HEK293 (cell line): Measurements from ENCODE around the gene RACK1.

Source experiments
- CTCF ChIA-PET: fragments of 350-600 bp; formaldehyde crosslinking; extraction: SDS; loops from one replicate; lab custom pipeline; 2021; ENCODE audit warnings: antibody characterized with exemption; lab: Yijun Ruan, JAX
- POLR2A ChIA-PET: fragments of 300-600 bp; formaldehyde crosslinking; extraction: SDS; loops from one replicate; lab custom pipeline; 2020; ENCODE audit warnings: antibody characterized with exemption, inconsistent platforms; lab: Yijun Ruan, JAX
- H3K27ac ChIP-seq: fragments of 200-500 bp; sonication (Bioruptor generic); 2 replicates; pipeline ENCODE4 v1.5.1; 2014; ENCODE audit warnings: low read depth, low read length, control low read depth, inconsistent platforms; ENCODE audit errors: extremely low read depth
- H3K36me3 ChIP-seq, 2 experiments: fragments of 200-500 bp in 1 of 2; sonication (Bioruptor generic) in 1 of 2; 1 replicate in 1 of 2; 2 replicates in 1 of 2; pipeline ENCODE4 v1.5.1; 2014 to 2017; ENCODE audit warnings: inconsistent platforms in 2 of 2, low read length in 2 of 2; ENCODE audit not compliant: control insufficient read depth in 2 of 2, insufficient read depth in 1 of 2
- H3K4me1 ChIP-seq: fragments of 200-500 bp; sonication (Bioruptor generic); 2 replicates; pipeline ENCODE4 v1.5.1; 2014; ENCODE audit warnings: mild to moderate bottlenecking, low read length, inconsistent platforms; ENCODE audit not compliant: control insufficient read depth, insufficient read depth
- H3K4me3 ChIP-seq: 2 replicates; pipeline ENCODE4 v1.5.1; 2011; ENCODE audit warnings: low read depth, mild to moderate bottlenecking, control low read depth, low read length, moderate library complexity
- H3K9me3 ChIP-seq: fragments of 200-500 bp; sonication (Bioruptor generic); 2 replicates; pipeline ENCODE4 v1.5.1; 2014; ENCODE audit warnings: low read depth, low read length, inconsistent platforms; ENCODE audit not compliant: control insufficient read depth, insufficient read depth
- CTCF ChIP-seq: fragments of 450-650 bp; formaldehyde crosslinking; IDR thresholded peaks from 2 replicates; pipeline ENCODE4 v1.5.1; 2016; ENCODE audit warnings: missing biosample characterization, missing genetic modification characterization
- PRDM1 ChIP-seq: fragments of 450-650 bp; formaldehyde crosslinking; IDR thresholded peaks from 2 replicates; pipeline ENCODE4; 2016; ENCODE audit warnings: missing biosample characterization, missing genetic modification characterization
- SETDB1 ChIP-seq: IDR thresholded peaks from one replicate; pipeline ENCODE4 v1.6.1; 2017; ENCODE audit warnings: mild to moderate bottlenecking, low read length, moderate library complexity, mixed read lengths; ENCODE audit not compliant: insufficient read length
- ZBTB17 ChIP-seq: fragments of 450-650 bp; formaldehyde crosslinking; IDR thresholded peaks from 2 replicates; pipeline ENCODE4 v1.5.1; 2016; ENCODE audit warnings: missing biosample characterization, missing genetic modification characterization
- ZBTB44 ChIP-seq: fragments of 450-650 bp; IDR thresholded peaks from 2 replicates; pipeline ENCODE4 v1.5.1; 2018; ENCODE audit warnings: missing biosample characterization, mild to moderate bottlenecking, missing genetic modification characterization
- ZBTB48 ChIP-seq: fragments of 450-650 bp; formaldehyde crosslinking; IDR thresholded peaks from 2 replicates; pipeline ENCODE4 v1.5.1; 2016; ENCODE audit warnings: missing biosample characterization, missing genetic modification characterization
- ZFP41 ChIP-seq: fragments of 450-650 bp; formaldehyde crosslinking; IDR thresholded peaks from 2 replicates; pipeline ENCODE4 v1.5.1; 2016; ENCODE audit warnings: missing biosample characterization, missing genetic modification characterization, borderline replicate concordance
- ZFP69B ChIP-seq: fragments of 450-650 bp; formaldehyde crosslinking; IDR thresholded peaks from 2 replicates; pipeline ENCODE4 v1.5.1; 2016; ENCODE audit warnings: missing biosample characterization, missing genetic modification characterization
- ZNF155 ChIP-seq: fragments of 450-650 bp; formaldehyde crosslinking; IDR thresholded peaks from 2 replicates; pipeline ENCODE4 v1.5.1; 2016; ENCODE audit warnings: missing biosample characterization, missing genetic modification characterization
- ZNF16 ChIP-seq: fragments of 450-650 bp; formaldehyde crosslinking; IDR thresholded peaks from 2 replicates; pipeline ENCODE4 v1.5.1; 2016; ENCODE audit warnings: low read depth, missing biosample characterization, missing genetic modification characterization
- ZNF211 ChIP-seq: fragments of 450-650 bp; formaldehyde crosslinking; IDR thresholded peaks from 2 replicates; pipeline ENCODE4 v1.5.1; 2016; ENCODE audit warnings: low read depth, missing biosample characterization, missing genetic modification characterization
- ZNF266 ChIP-seq: fragments of 450-650 bp; formaldehyde crosslinking; IDR thresholded peaks from 2 replicates; pipeline ENCODE4 v1.5.1; 2016; ENCODE audit warnings: missing biosample characterization, missing genetic modification characterization, low read depth
- ZNF37A ChIP-seq: fragments of 450-650 bp; IDR thresholded peaks from 2 replicates; pipeline ENCODE4 v1.5.1; 2018; ENCODE audit warnings: missing biosample characterization, missing genetic modification characterization
- ZNF423 ChIP-seq: fragments of 450-650 bp; formaldehyde crosslinking; IDR thresholded peaks from 2 replicates; pipeline ENCODE4 v1.5.1; 2016; ENCODE audit warnings: missing biosample characterization, missing genetic modification characterization
- ZNF426 ChIP-seq: fragments of 450-650 bp; formaldehyde crosslinking; IDR thresholded peaks from 2 replicates; pipeline ENCODE4 v1.5.1; 2017; ENCODE audit warnings: missing biosample characterization, missing genetic modification characterization, mild to moderate bottlenecking, inconsistent platforms, moderate library complexity
- ZNF510 ChIP-seq: fragments of 450-650 bp; formaldehyde crosslinking; IDR thresholded peaks from 2 replicates; pipeline ENCODE4 v1.5.1; 2018; ENCODE audit warnings: mild to moderate bottlenecking, missing genetic modification characterization, missing biosample characterization; ENCODE audit not compliant: insufficient replicate concordance
- ZNF514 ChIP-seq: fragments of 450-650 bp; formaldehyde crosslinking; IDR thresholded peaks from 2 replicates; pipeline ENCODE4 v1.5.1; 2016; ENCODE audit warnings: missing biosample characterization, missing genetic modification characterization
- ZNF677 ChIP-seq: fragments of 450-650 bp; IDR thresholded peaks from 2 replicates; pipeline ENCODE4 v1.5.0; 2018; ENCODE audit warnings: missing biosample characterization, mild to moderate bottlenecking, missing genetic modification characterization, moderate library complexity
- ZNF704 ChIP-seq: fragments of 450-650 bp; formaldehyde crosslinking; IDR thresholded peaks from 2 replicates; pipeline ENCODE4 v1.5.1; 2016; ENCODE audit warnings: missing biosample characterization, missing genetic modification characterization
- ZNF776 ChIP-seq: fragments of 450-650 bp; formaldehyde crosslinking; IDR thresholded peaks from 2 replicates; pipeline ENCODE4 v1.5.0; 2017; ENCODE audit warnings: missing biosample characterization, missing genetic modification characterization, borderline replicate concordance
- ZNF785 ChIP-seq: fragments of 450-650 bp; formaldehyde crosslinking; IDR thresholded peaks from 2 replicates; pipeline ENCODE4 v1.5.1; 2016; ENCODE audit warnings: missing biosample characterization, missing genetic modification characterization
- ZNF792 ChIP-seq: fragments of 450-650 bp; formaldehyde crosslinking; IDR thresholded peaks from 2 replicates; pipeline ENCODE4 v1.5.1; 2016; ENCODE audit warnings: missing biosample characterization, missing genetic modification characterization

RACK1 gene

GRCh38 chr5:181200816-181201215, 42.9 kb downstream of the RACK1 start:
- ChIA-PET CTCF (interaction anchor here (0.6 kb wide), 1 partner anchor 16 kb away, joined by 3 read pairs; no protein-coding TSS in a partner anchor), POLR2A (interaction anchor here (2.2 kb wide), 1 partner anchor 9 kb away, joined by 7 read pairs; no protein-coding TSS in a partner anchor)
- H3K9me3 ChIP-seq, result no peaks in the 10 kb centered on the region
- no peak overlapping the region for H3K27ac ChIP-seq
- no peaks in the 10 kb centered on the region for H3K36me3 ChIP-seq
- H3K4me3 ChIP-seq, result no peak overlapping the region
- H3K4me1 ChIP-seq, result no peaks in the 10 kb centered on the region
- TF ChIP-seq ZBTB17 (no peak), ZFP41 (tag by site-specific recombination) (no peak), ZNF16 (tag by site-specific recombination) (no peak), ZNF776 (tag by site-specific recombination) (no peak), PRDM1 (tag by site-specific recombination) (no peak), ZFP69B (no peak), SETDB1 (no peak), ZNF37A (tag by site-specific recombination) (no peak), ZNF266 (tag by site-specific recombination) (no peak)
- TF ChIP-seq, all 188 proteins: peak for 0

- Histone ChIP-seq H3K9me3 (no peaks in the 10 kb centered on the region), H3K27ac (no peak overlapping the region), H3K4me3 (no peak overlapping the region), H3K4me1 (no peaks in the 10 kb centered on the region), H3K36me3 (no peaks in the 10 kb centered on the region)
- no peak for TF ChIP-seq ZNF785 (tag by site-specific recombination)
- no peak for TF ChIP-seq ZNF510 (tag by site-specific recombination)
- TF ChIP-seq ZNF677 (tag by site-specific recombination), result no peak
- no peak for TF ChIP-seq ZNF426
- no peak for TF ChIP-seq ZNF211
- no peak for TF ChIP-seq ZNF704
- TF ChIP-seq ZNF423 (tag by site-specific recombination), result no peak
- no peak for TF ChIP-seq ZNF155 (tag by site-specific recombination)
- TF ChIP-seq ZBTB48 (tag by site-specific recombination), result no peak
- TF ChIP-seq ZNF514 (tag by site-specific recombination), result no peak
- TF ChIP-seq ZNF266 (tag by site-specific recombination), result no peak
- TF ChIP-seq ZNF792, result no peak
- TF ChIP-seq ZBTB44 (tag by site-specific recombination), result no peak
- no peak for TF ChIP-seq CTCF
- ChIA-PET CTCF (interaction anchor here (0.6 kb wide), 1 partner anchor 15 kb away, joined by 3 read pairs; no protein-coding TSS in a partner anchor), POLR2A (interaction anchor here (0.9 to 1.2 kb wide), 2 partner anchors 9 to 44 kb away, joined by 3 read pairs; partner anchors contain the start of gene RACK1)
Measured at GRCh38 chr5:181199881-181200638, 43.6 kb downstream of the RACK1 start.
